Loucy (cell line): ENCODE data around the gene CDH4.

Experiments
- H2AFZ ChIP-seq: fragments of 200-600 bp; sonication (generic); 2 replicates; pipeline ENCODE4 v1.6.0; 2016; ENCODE audit warnings: antibody characterized with exemption, mild to moderate bottlenecking, low read length, moderate library complexity
- H3F3A ChIP-seq: fragments of 200-600 bp; 2 replicates; pipeline ENCODE4 v1.6.0; 2016; ENCODE audit warnings: antibody characterized with exemption, low read depth, mild to moderate bottlenecking
- H3K27me3 ChIP-seq: fragments of 200-600 bp; sonication (generic); 2 replicates; pipeline ENCODE4 v1.6.1; 2014; ENCODE audit warnings: low read length, mild to moderate bottlenecking; ENCODE audit not compliant: insufficient read depth, poor library complexity, severe bottlenecking
- H3K36me3 ChIP-seq: fragments of 200-600 bp; sonication (generic); 2 replicates; pipeline ENCODE4 v1.6.1; 2016; ENCODE audit warnings: low read length; ENCODE audit not compliant: insufficient read depth
- H3K4me1 ChIP-seq: fragments of 200-600 bp; sonication (generic); 2 replicates; pipeline ENCODE4 v1.5.1; 2014; ENCODE audit warnings: low read length, mild to moderate bottlenecking; ENCODE audit not compliant: insufficient read depth, poor library complexity, severe bottlenecking
- H3K4me2 ChIP-seq: fragments of 200-600 bp; sonication (generic); 2 replicates; pipeline ENCODE4 v1.6.0; 2014; ENCODE audit warnings: antibody characterized with exemption, low read length, low read depth, mild to moderate bottlenecking; ENCODE audit not compliant: poor library complexity, severe bottlenecking
- H3K4me3 ChIP-seq: fragments of 200-600 bp; sonication (generic); 2 replicates; pipeline ENCODE4 v1.5.1; 2014; ENCODE audit warnings: low read length, mild to moderate bottlenecking, mixed read lengths; ENCODE audit not compliant: poor library complexity, severe bottlenecking
- H3K79me2 ChIP-seq: fragments of 200-600 bp; sonication (generic); 2 replicates; pipeline ENCODE4 v1.6.1; 2014; ENCODE audit warnings: low read length; ENCODE audit not compliant: insufficient read depth
- H3K9ac ChIP-seq: fragments of 200-600 bp; sonication (generic); 2 replicates; pipeline ENCODE4 v1.6.0; 2014; ENCODE audit warnings: mild to moderate bottlenecking, low read depth, low read length, moderate library complexity; ENCODE audit not compliant: poor library complexity, severe bottlenecking
- H3K9me2 ChIP-seq: fragments of 200-600 bp; sonication (generic); replicated peaks from 2 replicates; pipeline ENCODE4 v1.6.1; 2016; ENCODE audit warnings: low read depth, low read length, mixed read lengths
- H3K9me3 ChIP-seq: fragments of 200-600 bp; sonication (generic); 2 replicates; pipeline ENCODE4 v1.6.1; 2014; ENCODE audit warnings: mild to moderate bottlenecking, antibody characterized with exemption, low read length, low read depth; ENCODE audit not compliant: insufficient read depth
- H4K20me1 ChIP-seq: fragments of 200-600 bp; sonication (generic); 2 replicates; pipeline ENCODE4 v1.6.0; 2014; ENCODE audit warnings: antibody characterized with exemption, low read length, mild to moderate bottlenecking; ENCODE audit not compliant: insufficient read depth, poor library complexity, severe bottlenecking
- EZH2phosphoT487 ChIP-seq: fragments of 200-600 bp; IDR thresholded peaks from 2 replicates; pipeline ENCODE4 v1.6.1; 2018; ENCODE audit warnings: antibody characterized with exemption, mild to moderate bottlenecking, moderate library complexity, borderline replicate concordance
- TF ChIP-seq, protein P1 (sequence below): fragments of 200-600 bp; sonication (generic); conservative IDR thresholded peaks from 2 replicates; pipeline ENCODE4 v1.5.1; 2014; ENCODE audit warnings: mild to moderate bottlenecking, antibody characterized with exemption, low read length

CDH4 gene

GRCh38 chr20:61702246-61702645 is 450.2 kb downstream of the CDH4 start:
- Histone ChIP-seq H3K4me2 (no peak overlapping the region), H3K4me3 (no peak overlapping the region), H3K79me2 (no peaks in the 10 kb centered on the region), H3K9me3 (no peaks in the 10 kb centered on the region), H3K36me3 (peaks cover 10% of the 10 kb centered on the region; the same call in 1 of the 2 replicates), H3K4me1 (no peaks in the 10 kb centered on the region), H3K9ac (no peak overlapping the region), H4K20me1 (no peaks in the 10 kb centered on the region), H3K27me3 (no peaks in the 10 kb centered on the region), H2AFZ (no peak overlapping the region), H3K9me2 (no peaks in the 10 kb centered on the region), H3F3A (no peaks in the 10 kb centered on the region)
- TF ChIP-seq EZH2phosphoT487: no peak
- TF ChIP-seq, protein P1, sequence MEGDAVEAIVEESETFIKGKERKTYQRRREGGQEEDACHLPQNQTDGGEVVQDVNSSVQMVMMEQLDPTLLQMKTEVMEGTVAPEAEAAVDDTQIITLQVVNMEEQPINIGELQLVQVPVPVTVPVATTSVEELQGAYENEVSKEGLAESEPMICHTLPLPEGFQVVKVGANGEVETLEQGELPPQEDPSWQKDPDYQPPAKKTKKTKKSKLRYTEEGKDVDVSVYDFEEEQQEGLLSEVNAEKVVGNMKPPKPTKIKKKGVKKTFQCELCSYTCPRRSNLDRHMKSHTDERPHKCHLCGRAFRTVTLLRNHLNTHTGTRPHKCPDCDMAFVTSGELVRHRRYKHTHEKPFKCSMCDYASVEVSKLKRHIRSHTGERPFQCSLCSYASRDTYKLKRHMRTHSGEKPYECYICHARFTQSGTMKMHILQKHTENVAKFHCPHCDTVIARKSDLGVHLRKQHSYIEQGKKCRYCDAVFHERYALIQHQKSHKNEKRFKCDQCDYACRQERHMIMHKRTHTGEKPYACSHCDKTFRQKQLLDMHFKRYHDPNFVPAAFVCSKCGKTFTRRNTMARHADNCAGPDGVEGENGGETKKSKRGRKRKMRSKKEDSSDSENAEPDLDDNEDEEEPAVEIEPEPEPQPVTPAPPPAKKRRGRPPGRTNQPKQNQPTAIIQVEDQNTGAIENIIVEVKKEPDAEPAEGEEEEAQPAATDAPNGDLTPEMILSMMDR: no peak

DNA sequence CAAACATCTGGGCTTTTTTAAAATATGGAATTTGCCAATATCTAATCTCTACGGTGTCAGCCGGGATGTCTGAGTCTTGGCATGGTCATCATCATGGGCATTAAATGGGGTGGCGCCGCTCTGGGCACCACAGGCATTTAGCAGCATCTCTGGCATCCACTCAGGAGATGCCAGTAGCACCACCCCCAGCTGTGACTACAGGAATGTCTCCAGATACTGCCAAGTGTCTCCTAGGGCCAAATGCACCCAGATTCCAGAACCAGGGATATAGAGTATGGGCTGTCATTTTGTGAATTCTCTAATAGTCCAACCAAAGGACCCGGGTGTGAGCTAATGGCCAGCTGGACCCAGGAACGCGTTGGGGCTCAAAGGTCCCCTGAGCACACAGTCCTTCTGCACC is 452.6 kb downstream of the CDH4 start:
- Histone ChIP-seq H3K9me2 (no peaks in the 10 kb centered on the region), H3K4me2 (no peak overlapping the region), H3K4me1 (no peaks in the 10 kb centered on the region), H3K27me3 (no peaks in the 10 kb centered on the region), H2AFZ (no peak overlapping the region), H3K4me3 (no peak overlapping the region), H3K79me2 (no peaks in the 10 kb centered on the region), H3F3A (no peaks in the 10 kb centered on the region), H3K9ac (no peak overlapping the region), H3K9me3 (no peaks in the 10 kb centered on the region), H3K36me3 (peaks cover 10% of the 10 kb centered on the region; the same call in 1 of the 2 replicates), H4K20me1 (no peaks in the 10 kb centered on the region)
- no peak for TF ChIP-seq EZH2phosphoT487
- TF ChIP-seq, protein P1: no peak

GRCh38 chr20:61705386-61706258 is 453.6 kb downstream of the CDH4 start:
- Histone ChIP-seq H3K79me2 (no peaks in the 10 kb centered on the region), H4K20me1 (no peaks in the 10 kb centered on the region), H3K4me3 (no peak overlapping the region), H2AFZ (no peak overlapping the region), H3K36me3 (peaks cover 3% of the 10 kb centered on the region; the same call in 1 of the 2 replicates), H3K4me1 (no peaks in the 10 kb centered on the region), H3K9me3 (no peaks in the 10 kb centered on the region), H3K27me3 (no peaks in the 10 kb centered on the region), H3F3A (no peaks in the 10 kb centered on the region), H3K9ac (no peak overlapping the region), H3K9me2 (no peaks in the 10 kb centered on the region), H3K4me2 (no peak overlapping the region)
- TF ChIP-seq, protein P1: no peak
- no peak for TF ChIP-seq EZH2phosphoT487
